Endothelial cell (in vitro differentiated cells): Measurements from ENCODE around the gene CACHD1. TPM values are rescaled to one million over a fixed set of nuclear protein-coding genes. Genes with fewer than 3 reads are reported as not detected.

Experiments used
- DNase-seq: peaks from one replicate; pipeline ENCODE4 v3.0.0; 2021; ENCODE audit warnings: low spot score
- H3K27ac Mint-ChIP-seq: one replicate; pipeline ENCODE4 v1.8.0; 2021; ENCODE audit warnings: mixed read lengths, inconsistent platforms; ENCODE audit not compliant: unreplicated experiment
- H3K27me3 Mint-ChIP-seq: one replicate; pipeline ENCODE4 v1.8.0; 2021; ENCODE audit warnings: mild to moderate bottlenecking, moderate library complexity, mixed read lengths, inconsistent platforms; ENCODE audit not compliant: unreplicated experiment
- H3K36me3 Mint-ChIP-seq: one replicate; pipeline ENCODE4 v1.8.0; 2021; ENCODE audit warnings: mild to moderate bottlenecking, low read depth, mixed read lengths, inconsistent platforms; ENCODE audit not compliant: unreplicated experiment
- H3K4me1 Mint-ChIP-seq: one replicate; pipeline ENCODE4 v1.8.0; 2021; ENCODE audit warnings: mild to moderate bottlenecking, mixed read lengths, inconsistent platforms; ENCODE audit not compliant: unreplicated experiment
- H3K4me3 Mint-ChIP-seq: one replicate; pipeline ENCODE4 v1.8.0; 2021; ENCODE audit warnings: mild to moderate bottlenecking, mixed read lengths, inconsistent platforms; ENCODE audit not compliant: unreplicated experiment
- H3K9me3 Mint-ChIP-seq: one replicate; pipeline ENCODE4 v1.8.0; 2021; ENCODE audit warnings: mixed read lengths, inconsistent platforms; ENCODE audit not compliant: unreplicated experiment
- CTCF ChIP-seq: fragments of 200-600 bp; sonication (generic); IDR thresholded peaks from one replicate; pipeline ENCODE4 v1.5.0; 2021; ENCODE audit warnings: antibody characterized with exemption; ENCODE audit not compliant: unreplicated experiment
- total RNA-seq: library from RNA; stranded (reverse); fragmentation: NEBNext Ultra II Directional; extraction: Animal tissue kit (Norgen Biotek cat#: 25700); gene quantifications from one replicate; pipeline ENCODE4 v1.2.1, GENCODE V29; 2021; ENCODE audit not compliant: unreplicated experiment

The CACHD1 gene
- total RNA-seq, 1 donor from 2014 or later, result 48.6 TPM

DNA sequence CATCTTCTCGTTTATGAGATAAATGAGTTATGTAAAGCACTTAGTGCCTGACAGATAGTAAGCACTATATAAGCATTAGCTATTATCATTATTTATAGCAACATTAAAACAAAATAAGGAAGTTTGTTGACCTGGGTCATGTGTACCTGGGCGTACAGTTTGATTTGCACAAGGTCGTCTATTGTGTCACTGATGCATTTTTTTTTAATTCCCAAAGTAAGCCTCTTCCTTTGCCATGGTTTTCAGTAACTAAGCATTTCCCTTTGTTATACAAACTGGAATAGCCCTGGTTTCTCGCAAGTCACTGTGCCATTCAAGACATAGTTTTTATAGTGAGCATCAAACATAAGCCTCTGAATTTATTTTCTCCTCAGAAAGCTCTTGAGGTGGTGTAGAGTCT lies 72.2 kb downstream of the CACHD1 start:
- no peak overlapping the region for H3K4me3 Mint-ChIP-seq
- peaks cover 2% of the 10 kb centered on the region for H3K27me3 Mint-ChIP-seq
- no peak for DNase-seq
- peaks cover 49% of the 10 kb centered on the region for H3K4me1 Mint-ChIP-seq
- H3K27ac Mint-ChIP-seq, result peak overlapping the region; percentile 33
- H3K36me3 Mint-ChIP-seq, result no peaks in the 10 kb centered on the region
- H3K9me3 Mint-ChIP-seq, result no peaks in the 10 kb centered on the region
- TF ChIP-seq CTCF, result no peak

DNA sequence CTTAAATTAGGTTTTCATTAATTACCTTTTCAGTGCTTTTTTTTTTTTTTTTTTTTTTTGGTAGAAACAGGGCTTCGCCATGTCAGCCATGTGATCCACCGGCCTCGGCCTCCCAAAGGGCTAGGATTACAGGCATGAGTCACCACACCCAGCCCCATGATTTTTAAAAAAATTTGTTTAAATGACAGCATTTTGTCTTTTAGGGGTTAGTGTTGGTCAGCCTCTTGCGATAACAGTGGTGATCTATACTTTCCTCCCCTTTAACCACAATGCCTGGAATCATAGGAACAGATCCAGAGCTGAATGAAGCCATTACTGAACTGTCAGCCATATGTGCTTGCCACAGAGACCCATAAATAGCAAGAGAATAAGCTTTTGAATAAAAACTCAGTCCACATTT lies 73.9 kb downstream of the CACHD1 start:
- Mint-ChIP-seq H3K36me3 (no peaks in the 10 kb centered on the region), H3K4me3 (no peak overlapping the region), H3K27me3 (peaks cover 2% of the 10 kb centered on the region), H3K27ac (no peak overlapping the region), H3K9me3 (no peaks in the 10 kb centered on the region), H3K4me1 (peaks cover 46% of the 10 kb centered on the region)
- DNase-seq, result no peak
- TF ChIP-seq CTCF, result no peak

- no peak for TF ChIP-seq CTCF
- H3K27ac Mint-ChIP-seq, result no peak overlapping the region
- no peaks in the 10 kb centered on the region for H3K36me3 Mint-ChIP-seq
- H3K27me3 Mint-ChIP-seq, result no peaks in the 10 kb centered on the region
- peaks cover 41% of the 10 kb centered on the region for H3K4me1 Mint-ChIP-seq
- DNase-seq, result no peak
- H3K4me3 Mint-ChIP-seq, result no peak overlapping the region
- H3K9me3 Mint-ChIP-seq, result no peaks in the 10 kb centered on the region
Observed at GRCh38 chr1:64545118-64545843, 75.4 kb downstream of the CACHD1 start.

DNA sequence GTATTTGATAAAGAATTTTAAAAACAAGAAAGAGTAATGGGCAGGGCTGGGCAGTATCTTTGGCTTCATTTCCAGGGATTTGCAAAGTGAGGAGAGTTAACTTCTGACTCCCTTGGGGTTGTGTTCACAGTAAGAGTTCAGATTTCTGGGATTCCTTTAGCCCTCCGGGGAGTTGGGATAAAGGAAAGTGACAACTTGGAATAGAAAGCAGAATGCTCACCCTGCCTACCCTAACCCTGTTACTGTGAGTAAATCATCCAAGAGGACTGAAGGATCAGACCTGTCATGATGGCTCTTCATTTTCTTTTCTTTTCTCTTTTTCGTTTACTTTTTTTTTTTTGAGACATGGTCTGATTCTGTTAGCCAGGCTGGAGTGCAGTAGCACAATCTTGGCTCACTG lies 76.1 kb downstream of the CACHD1 start:
- H3K27ac Mint-ChIP-seq, result no peak overlapping the region
- no peak overlapping the region for H3K4me3 Mint-ChIP-seq
- no peak for TF ChIP-seq CTCF

GRCh38 chr1:64549464-64550239 lies 79.7 kb downstream of the CACHD1 start:
- no peaks in the 10 kb centered on the region for H3K36me3 Mint-ChIP-seq
- no peak overlapping the region for H3K4me3 Mint-ChIP-seq
- TF ChIP-seq CTCF, result no peak
- no peaks in the 10 kb centered on the region for H3K9me3 Mint-ChIP-seq
- DNase-seq, result no peak
- peaks cover 17% of the 10 kb centered on the region for H3K4me1 Mint-ChIP-seq
- no peak overlapping the region for H3K27ac Mint-ChIP-seq
- H3K27me3 Mint-ChIP-seq, result no peaks in the 10 kb centered on the region

More for the DNA sequence above, 76.1 kb downstream of the CACHD1 start:
- H3K27me3 Mint-ChIP-seq, result no peaks in the 10 kb centered on the region
- no peaks in the 10 kb centered on the region for H3K36me3 Mint-ChIP-seq
- DNase-seq, result no peak
- H3K9me3 Mint-ChIP-seq, result no peaks in the 10 kb centered on the region
- H3K4me1 Mint-ChIP-seq, result peaks cover 34% of the 10 kb centered on the region
